ENCODE data around the gene NOXA1. TPM values are rescaled to one million over a fixed set of nuclear protein-coding genes. Genes with fewer than 3 reads are reported as not detected.

The NOXA1 gene
- total RNA-seq, 1 donor from 2014 or later, result 0.30 TPM

GRCh38 chr9:137393176-137394150 is 29.7 kb upstream of the NOXA1 start:
- H3K27me3 Mint-ChIP-seq, result no peaks in the 10 kb centered on the region
- peaks cover 8% of the 10 kb centered on the region for H3K4me1 Mint-ChIP-seq
- H3K36me3 Mint-ChIP-seq (ENCODE audit: low read depth), result no peaks in the 10 kb centered on the region
- intact Hi-C loops (cut with micrococcal nuclease), result no loop called here
- H3K27ac Mint-ChIP-seq, result no peak overlapping the region
- no peak overlapping the region for H3K4me3 Mint-ChIP-seq
- no peaks in the 10 kb centered on the region for H3K9me3 Mint-ChIP-seq
- DNase-seq, result no peak

- no peaks in the 10 kb centered on the region for H3K9me3 Mint-ChIP-seq
- intact Hi-C loops (cut with micrococcal nuclease), result no loop called here
- H3K4me3 Mint-ChIP-seq, result no peak overlapping the region
These were observed 28.1 kb upstream of the NOXA1 start for GRCh38 chr9:137394866-137395665.

GRCh38 chr9:137395666-137396010 is 27.6 kb upstream of the NOXA1 start:
- no peak overlapping the region for H3K27ac Mint-ChIP-seq
- peaks cover 8% of the 10 kb centered on the region for H3K4me1 Mint-ChIP-seq
- H3K4me3 Mint-ChIP-seq, result no peak overlapping the region
- no peaks in the 10 kb centered on the region for H3K27me3 Mint-ChIP-seq
- intact Hi-C loops (cut with micrococcal nuclease), result no loop called here
- H3K36me3 Mint-ChIP-seq (ENCODE audit: low read depth), result no peaks in the 10 kb centered on the region
- DNase-seq, result no peak
- no peaks in the 10 kb centered on the region for H3K9me3 Mint-ChIP-seq

More at GRCh38 chr9:137394866-137395665, 28.1 kb upstream of the NOXA1 start:
- Mint-ChIP-seq H3K27me3 (no peaks in the 10 kb centered on the region), H3K27ac (no peak overlapping the region), H3K36me3 (ENCODE audit: low read depth) (no peaks in the 10 kb centered on the region), H3K4me1 (peaks cover 8% of the 10 kb centered on the region)
- no peak for DNase-seq

- no peaks in the 10 kb centered on the region for H3K36me3 Mint-ChIP-seq (ENCODE audit: low read depth)
- intact Hi-C loops (cut with micrococcal nuclease), result no loop called here
- H3K27me3 Mint-ChIP-seq, result no peaks in the 10 kb centered on the region
- H3K4me1 Mint-ChIP-seq, result peaks cover 8% of the 10 kb centered on the region
- H3K9me3 Mint-ChIP-seq, result no peaks in the 10 kb centered on the region
- DNase-seq, result no peak
- no peak overlapping the region for H3K4me3 Mint-ChIP-seq
- no peak overlapping the region for H3K27ac Mint-ChIP-seq
These were observed 27.0 kb upstream of the NOXA1 start for GRCh38 chr9:137396227-137396626.

- H3K9me3 Mint-ChIP-seq, result no peaks in the 10 kb centered on the region
- intact Hi-C loops (cut with micrococcal nuclease), result no loop called here
- H3K27me3 Mint-ChIP-seq, result no peaks in the 10 kb centered on the region
- no peaks in the 10 kb centered on the region for H3K36me3 Mint-ChIP-seq (ENCODE audit: low read depth)
- H3K4me1 Mint-ChIP-seq, result peaks cover 8% of the 10 kb centered on the region
- H3K27ac Mint-ChIP-seq, result no peak overlapping the region
- no peak for DNase-seq
- H3K4me3 Mint-ChIP-seq, result no peak overlapping the region
These were observed 26.4 kb upstream of the NOXA1 start for GRCh38 chr9:137396634-137397367.

- intact Hi-C loops (cut with micrococcal nuclease), result no loop called here
- no peak for DNase-seq
- Mint-ChIP-seq H3K27me3 (no peaks in the 10 kb centered on the region), H3K4me1 (peaks cover 8% of the 10 kb centered on the region), H3K4me3 (no peak overlapping the region), H3K27ac (peak overlapping the region; percentile 9), H3K9me3 (no peaks in the 10 kb centered on the region), H3K36me3 (ENCODE audit: low read depth) (peaks cover 5% of the 10 kb centered on the region)
These were observed 25.3 kb upstream of the NOXA1 start for GRCh38 chr9:137397675-137398423.

- Mint-ChIP-seq H3K9me3 (no peaks in the 10 kb centered on the region), H3K27ac (no peak overlapping the region), H3K36me3 (ENCODE audit: low read depth) (peaks cover 5% of the 10 kb centered on the region), H3K4me1 (peaks cover 8% of the 10 kb centered on the region), H3K27me3 (no peaks in the 10 kb centered on the region), H3K4me3 (no peak overlapping the region)
- intact Hi-C loops (cut with micrococcal nuclease), result no loop called here
- no peak for DNase-seq
These were observed 24.4 kb upstream of the NOXA1 start for GRCh38 chr9:137398561-137399468.

- Mint-ChIP-seq H3K36me3 (ENCODE audit: low read depth) (peaks cover 5% of the 10 kb centered on the region), H3K27me3 (peaks cover 4% of the 10 kb centered on the region), H3K9me3 (no peaks in the 10 kb centered on the region), H3K4me1 (peaks cover 2% of the 10 kb centered on the region), H3K4me3 (no peak overlapping the region), H3K27ac (no peak overlapping the region)
- intact Hi-C loops (cut with micrococcal nuclease), result no loop called here
- no peak for DNase-seq
These were observed 20.4 kb upstream of the NOXA1 start for GRCh38 chr9:137402746-137403145.

- Mint-ChIP-seq H3K4me1 (no peaks in the 10 kb centered on the region), H3K27ac (no peak overlapping the region), H3K4me3 (no peak overlapping the region), H3K9me3 (no peaks in the 10 kb centered on the region), H3K27me3 (peaks cover 4% of the 10 kb centered on the region), H3K36me3 (ENCODE audit: low read depth) (peaks cover 5% of the 10 kb centered on the region)
- intact Hi-C loops (cut with micrococcal nuclease), result no loop called here
- no peak for DNase-seq
These were observed 19.9 kb upstream of the NOXA1 start for GRCh38 chr9:137403269-137403668.

GRCh38 chr9:137404961-137405567 is 18.1 kb upstream of the NOXA1 start:
- no peak for DNase-seq
- Mint-ChIP-seq H3K27ac (no peak overlapping the region), H3K4me3 (no peak overlapping the region), H3K36me3 (ENCODE audit: low read depth) (peaks cover 5% of the 10 kb centered on the region), H3K9me3 (no peaks in the 10 kb centered on the region), H3K27me3 (peaks cover 4% of the 10 kb centered on the region), H3K4me1 (peaks cover 2% of the 10 kb centered on the region)
- intact Hi-C loops (cut with micrococcal nuclease), result no loop called here

GRCh38 chr9:137405677-137406081 is 17.5 kb upstream of the NOXA1 start:
- intact Hi-C loops (cut with micrococcal nuclease), result loop anchor here (2.0 kb wide), 1 partner anchor 111 kb away; no protein-coding TSS in a partner anchor
- H3K4me3 Mint-ChIP-seq, result no peak overlapping the region
- peaks cover 3% of the 10 kb centered on the region for H3K4me1 Mint-ChIP-seq
- H3K27me3 Mint-ChIP-seq, result peaks cover 4% of the 10 kb centered on the region
- H3K9me3 Mint-ChIP-seq, result no peaks in the 10 kb centered on the region
- H3K27ac Mint-ChIP-seq, result no peak overlapping the region
- no peak for DNase-seq
- H3K36me3 Mint-ChIP-seq (ENCODE audit: low read depth), result peaks cover 5% of the 10 kb centered on the region

All from activated CD4-positive, alpha-beta T cell treated with anti-CD3 and anti-CD28 coated beads, Interleukin-2, amount 10 ng/mL, durations not matched to agents 24 days and 14 days (primary cell).